Heart left ventricle (tissue), 16 donors: ENCODE measurements around the gene TNRC6B. TPM values are rescaled to one million over a fixed set of nuclear protein-coding genes. Genes with fewer than 3 reads are reported as not detected.
A peak's percentile ranks its signal among the peaks of the same experiment; 100 is the strongest.

Experiments used
- ATAC-seq, 4 donors: fragments of 200-7000 bp; cut with Tn5 transposase; one replicate each; pipeline ENCODE4 v1.9.1; 2020 to 2022; ENCODE audit warnings: moderate library complexity in 4 of 4, mild to moderate bottlenecking in 3 of 4, moderate number of reproducible peaks in 1 of 4
- DNase-seq, 5 donors: peaks; one replicate each; pipeline ENCODE4 v3.0.0-alpha.2; 2020
- H3K27ac ChIP-seq, 12 donors: fragments of 200-600 bp; sonication (generic) in 4 of 12; one replicate each; pipeline versions ENCODE4 v1.5.0 to v1.8.0; 2016 to 2022; ENCODE audit warnings: mild to moderate bottlenecking in 2 of 12
- H3K27me3 ChIP-seq, 9 donors: fragments of 200-600 bp; sonication (generic) in 2 of 9; one replicate each; pipeline versions ENCODE4 v1.5.1 to v1.8.0; 2016 to 2022; ENCODE audit warnings: mild to moderate bottlenecking in 3 of 9
- H3K36me3 ChIP-seq, 9 donors: fragments of 200-600 bp; sonication (generic) in 2 of 9; one replicate each; pipeline versions ENCODE4 v1.5.0 to v1.8.0; 2018 to 2022; ENCODE audit warnings: mild to moderate bottlenecking in 2 of 9
- H3K4me1 ChIP-seq, 12 donors: fragments of 200-600 bp; sonication (generic) in 4 of 12; one replicate each; pipeline versions ENCODE4 v1.5.0 to v1.8.0; 2016 to 2022; ENCODE audit warnings: mild to moderate bottlenecking in 3 of 12
- H3K4me3 ChIP-seq, 12 donors: fragments of 200-600 bp; sonication (generic) in 4 of 12; one replicate each; pipeline versions ENCODE4 v1.5.0 to v1.8.0; 2017 to 2022; ENCODE audit warnings: mild to moderate bottlenecking in 9 of 12, moderate library complexity in 4 of 12
- H3K9me3 ChIP-seq, 12 donors: fragments of 200-600 bp; sonication (generic) in 4 of 12; one replicate each; pipeline versions ENCODE4 v1.5.0 to v1.8.0; 2016 to 2022; ENCODE audit warnings: mild to moderate bottlenecking in 1 of 12
- POLR2A ChIP-seq, 2 donors: fragments of 450-650 bp; IDR thresholded peaks; one replicate each; pipeline ENCODE4 v1.6.1; 2017; ENCODE audit warnings: antibody characterized with exemption in 2 of 2, mild to moderate bottlenecking in 2 of 2, moderate library complexity in 2 of 2
- WGBS, 4 donors: extraction: QIAGEN DNeasy Blood & Tissue Kit in 2 of 4; methylation state at CpG; one replicate each; pipeline versions ENCODE4 v1.1.5 to v1.1.7; 2013 to 2018; 5-methylcytosine and 5-hydroxymethylcytosine counted together
- intact Hi-C, 10 donors: fragments of 100-400 bp; cut with DNase I; formaldehyde crosslinking; loops; one replicate each; pipeline versions ENCODE4 v1.11.1 to v1.14.2; 2022
- polyA plus RNA-seq, 2 donors: library from polyadenylated mRNA; stranded (reverse); fragments of 200-250 nt; gene quantifications; one replicate each; pipeline ENCODE4 v1.2.3, GENCODE V29; 2013
- total RNA-seq, 9 donors: library from RNA; depleted of rRNA in 2 of 9; stranded (reverse); fragments of >200 nt in 2 of 9; fragmentation: NEBNext Ultra II Directional in 3 of 9; extraction: Animal tissue kit (Norgen Biotek cat#: 25700) in 3 of 9; gene quantifications; one replicate each; pipeline versions ENCODE4 v1.1.0 to v1.2.4, GENCODE V29; 2016 to 2023
- TF ChIP-seq, protein P1 (sequence below), 12 donors: fragments of 200-600 bp; sonication (generic) in 4 of 12; IDR thresholded peaks; one replicate each; pipeline versions ENCODE4 v1.5.0 to v1.8.0; 2018 to 2022; ENCODE audit warnings: antibody characterized with exemption in 12 of 12, mild to moderate bottlenecking in 5 of 12
- donor health status: ischemic (EF 13 %, LVEDD 7.1; RV severe dilation, severe dysfunction).
- donor health status: healthy with polysubstance abuse.
- donor health status: DM: no; HTN: yes; CAD: no.
- donor health status: DM: no; HTN: no; CAD: no.
- donor health status: ischemic (EF 25% LVEDD 6.9; RV normal size, moderate dysfunction).
- donor health status: ischemic (EF 25% LVEDD 5.7; RV mildly dilated, moderate dysfunction).
- donor health status: healthy.
- donor health status: DM: yes; HTN: yes; CAD: no.
- donor health status: ischemic (EF 35%, LVEDD 5.7; RV mildly dilated, moderate dysfunction).
- donor health status: nonischemic (EF 11% LVEDD 7.7; RV severe dilation, severe dysfunction).
- donor health status: DM: yes; HTN: yes; CAD: no.
- donor health status: PGD.
- donor health status: ischemic (EF 29% LVEDD 5.4; RV normal size, mild dysfunction).
- donor health status: nonischemic (EF 23%, LVEDD 6.1; RV moderate dilation, normal function).

TNRC6B gene
- total and polyA plus RNA-seq, 11 donors, result 13.2 to 62.4 (median 39.3) TPM

DNA sequence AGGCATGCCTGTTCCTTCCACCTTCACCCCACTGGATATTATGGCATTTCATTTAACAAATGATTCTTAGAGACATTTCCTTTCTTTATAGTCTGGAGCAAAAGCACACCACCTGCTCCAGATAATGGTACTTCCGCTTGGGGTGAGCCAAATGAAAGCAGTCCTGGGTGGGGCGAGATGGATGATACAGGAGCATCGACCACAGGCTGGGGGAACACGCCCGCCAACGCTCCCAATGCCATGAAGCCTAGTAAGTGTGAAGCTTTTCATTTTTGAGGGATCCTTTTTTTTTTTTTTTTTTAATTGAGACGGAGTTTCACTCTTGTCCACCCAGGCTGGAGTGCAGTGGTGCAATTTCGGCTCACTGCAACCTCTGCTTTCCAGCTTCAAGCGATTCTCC lies 92.3 kb downstream of the TNRC6B start:
- intact Hi-C loops, result loop anchor here in 6 of 10 donors (10.0 kb wide), 4 partner anchors 55 to 225 kb away; partner anchors contain the start of gene TNRC6B (in 2 of the 6)
- H3K27ac ChIP-seq, result no peak overlapping the region
- WGBS, 4 donors, result 96 to 98% (median 97%) methylated on average over 9 of the region's 9 CpGs
- peaks cover 0 to 88% (median 47%) of the 10 kb centered on the region in 9 donors for H3K36me3 ChIP-seq
- TF ChIP-seq, protein P1, sequence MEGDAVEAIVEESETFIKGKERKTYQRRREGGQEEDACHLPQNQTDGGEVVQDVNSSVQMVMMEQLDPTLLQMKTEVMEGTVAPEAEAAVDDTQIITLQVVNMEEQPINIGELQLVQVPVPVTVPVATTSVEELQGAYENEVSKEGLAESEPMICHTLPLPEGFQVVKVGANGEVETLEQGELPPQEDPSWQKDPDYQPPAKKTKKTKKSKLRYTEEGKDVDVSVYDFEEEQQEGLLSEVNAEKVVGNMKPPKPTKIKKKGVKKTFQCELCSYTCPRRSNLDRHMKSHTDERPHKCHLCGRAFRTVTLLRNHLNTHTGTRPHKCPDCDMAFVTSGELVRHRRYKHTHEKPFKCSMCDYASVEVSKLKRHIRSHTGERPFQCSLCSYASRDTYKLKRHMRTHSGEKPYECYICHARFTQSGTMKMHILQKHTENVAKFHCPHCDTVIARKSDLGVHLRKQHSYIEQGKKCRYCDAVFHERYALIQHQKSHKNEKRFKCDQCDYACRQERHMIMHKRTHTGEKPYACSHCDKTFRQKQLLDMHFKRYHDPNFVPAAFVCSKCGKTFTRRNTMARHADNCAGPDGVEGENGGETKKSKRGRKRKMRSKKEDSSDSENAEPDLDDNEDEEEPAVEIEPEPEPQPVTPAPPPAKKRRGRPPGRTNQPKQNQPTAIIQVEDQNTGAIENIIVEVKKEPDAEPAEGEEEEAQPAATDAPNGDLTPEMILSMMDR (IDR thresholded peaks at IDR 0.05), result no peak
- no peak for TF ChIP-seq POLR2A (IDR thresholded peaks at IDR 0.05)
- ATAC-seq (no peak), DNase-seq (no peak)
- no peaks in the 10 kb centered on the region for H3K9me3 ChIP-seq
- H3K4me3 ChIP-seq, result no peak overlapping the region
- H3K27me3 ChIP-seq, result no peaks in the 10 kb centered on the region
- peaks cover 0 to 30% (median 1%) of the 10 kb centered on the region in 12 donors for H3K4me1 ChIP-seq

DNA sequence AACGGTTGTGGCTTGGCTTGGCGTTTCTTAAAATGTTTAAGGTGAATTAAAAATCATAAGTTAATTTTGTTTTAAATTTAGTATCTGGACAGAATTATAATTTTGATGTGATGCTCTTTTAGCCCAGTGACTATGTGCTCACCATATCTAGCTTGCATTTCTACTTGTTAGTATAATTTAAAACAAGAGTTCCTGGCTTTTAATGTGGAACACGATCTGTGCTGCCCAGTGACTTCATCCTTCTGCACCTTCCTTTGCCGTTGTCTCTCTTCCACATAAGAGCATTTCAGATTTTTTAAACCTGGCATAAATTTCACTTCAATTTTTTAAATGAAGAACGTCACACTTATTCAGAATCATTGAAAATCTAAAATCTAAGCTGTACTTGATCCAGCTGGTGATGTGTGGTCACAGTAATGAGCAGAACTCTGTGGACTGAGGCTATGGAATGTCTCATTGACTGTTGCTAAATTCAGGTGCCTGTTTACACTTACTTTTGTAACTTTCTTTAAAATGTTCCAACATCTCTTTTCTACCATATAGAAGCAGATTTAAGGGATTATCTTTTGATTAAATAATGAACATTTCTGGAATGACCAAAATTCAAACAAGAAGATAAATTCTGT lies 93.1 kb downstream of the TNRC6B start:
- Histone ChIP-seq H3K36me3 (peaks cover 0 to 86% (median 42%) of the 10 kb centered on the region in 9 donors), H3K27ac (no peak overlapping the region), H3K4me1 (peaks cover 0 to 31% (median 3%) of the 10 kb centered on the region in 12 donors), H3K27me3 (no peaks in the 10 kb centered on the region), H3K9me3 (no peaks in the 10 kb centered on the region), H3K4me3 (no peak overlapping the region)
- ATAC-seq, result no peak
- intact Hi-C loops, result loop anchor here in 6 of 10 donors (10.0 kb wide), 4 partner anchors 56 to 226 kb away; partner anchors contain the start of gene TNRC6B (in 2 of the 6)
- DNase-seq, result no peak
- 71 to 78% (median 76%) methylated on average over 5 of the region's 5 CpGs for WGBS, 4 donors
- TF ChIP-seq, protein P1 (IDR thresholded peaks at IDR 0.05), result no peak
- TF ChIP-seq POLR2A (IDR thresholded peaks at IDR 0.05), result no peak

GRCh38 chr22:40271440-40271839 lies 93.7 kb downstream of the TNRC6B start:
- no peak for ATAC-seq
- peaks cover 0 to 31% (median 7%) of the 10 kb centered on the region in 12 donors for H3K4me1 ChIP-seq
- no peak overlapping the region for H3K27ac ChIP-seq
- TF ChIP-seq POLR2A (IDR thresholded peaks at IDR 0.05), result no peak
- TF ChIP-seq, protein P1 (IDR thresholded peaks at IDR 0.05), result no peak
- H3K27me3 ChIP-seq, result no peaks in the 10 kb centered on the region
- H3K36me3 ChIP-seq, result peaks cover 0 to 80% (median 42%) of the 10 kb centered on the region in 9 donors
- 83 to 88% (median 84%) methylated on average over 3 of the region's 3 CpGs for WGBS, 4 donors
- DNase-seq, result no peak
- no peaks in the 10 kb centered on the region for H3K9me3 ChIP-seq
- intact Hi-C loops, result loop anchor here in 6 of 10 donors (10.0 kb wide), 4 partner anchors 57 to 227 kb away; partner anchors contain the start of gene TNRC6B (in 2 of the 6)
- no peak overlapping the region for H3K4me3 ChIP-seq

- WGBS, 4 donors, result 78 to 82% (median 79%) methylated on average over 6 of the region's 6 CpGs
- DNase-seq, result no peak
- ATAC-seq, result no peak
- no peak for TF ChIP-seq POLR2A (IDR thresholded peaks at IDR 0.05)
- TF ChIP-seq, protein P1 (IDR thresholded peaks at IDR 0.05), result no peak
- Histone ChIP-seq H3K36me3 (peaks cover 0 to 66% (median 29%) of the 10 kb centered on the region in 9 donors), H3K27me3 (no peaks in the 10 kb centered on the region), H3K27ac (peak overlapping the region in 4 of 12 donors; percentile 10 to 57 (median 24)), H3K4me3 (no peak overlapping the region), H3K4me1 (peaks cover 0 to 47% (median 15%) of the 10 kb centered on the region in 12 donors), H3K9me3 (no peaks in the 10 kb centered on the region)
- intact Hi-C loops, result loop anchor here in 6 of 10 donors (10.0 kb wide), 4 partner anchors 59 to 229 kb away; partner anchors contain the start of gene TNRC6B (in 2 of the 6)
Measured at GRCh38 chr22:40273319-40273718, 95.6 kb downstream of the TNRC6B start.
